Lung (tissue), 12 donors: Measurements from ENCODE around the gene PRMT2. TPM values are rescaled to one million over a fixed set of nuclear protein-coding genes. Genes with fewer than 3 reads are reported as not detected.

Experiments
- ATAC-seq: fragments of 200-7000 bp; cut with Tn5 transposase; one replicate; pipeline ENCODE4 v1.9.1; 2020; ENCODE audit warnings: moderate number of reproducible peaks; ENCODE audit not compliant: insufficient read depth, low FRiP score
- DNase-seq, 3 donors: peaks; one replicate each; pipeline ENCODE4 v3.0.0-alpha.2; 2013 to 2017
- H3K27ac ChIP-seq, 2 donors: one replicate each; pipeline ENCODE4 v1.5.1; 2013; ENCODE audit warnings: mild to moderate bottlenecking in 2 of 2, moderate library complexity in 2 of 2, control low read depth in 1 of 2, inconsistent platforms in 1 of 2, low read depth in 1 of 2, low read length in 1 of 2
- H3K27me3 ChIP-seq, 3 donors: one replicate each; pipeline ENCODE4 v1.5.1; 2013; ENCODE audit warnings: low read length in 2 of 3; ENCODE audit not compliant: control insufficient read depth in 3 of 3, insufficient read depth in 3 of 3
- H3K36me3 ChIP-seq, 4 donors: one replicate each; pipeline ENCODE4 v1.5.1; 2013; ENCODE audit warnings: low read length in 4 of 4, mild to moderate bottlenecking in 1 of 4, moderate library complexity in 1 of 4; ENCODE audit not compliant: control insufficient read depth in 4 of 4, insufficient read depth in 4 of 4
- H3K4me1 ChIP-seq, 5 donors: one replicate each; pipeline ENCODE4 v1.5.1; 2013; ENCODE audit warnings: low read length in 5 of 5, mild to moderate bottlenecking in 2 of 5, moderate library complexity in 1 of 5; ENCODE audit not compliant: control insufficient read depth in 5 of 5, insufficient read depth in 5 of 5
- H3K4me3 ChIP-seq: one replicate; pipeline ENCODE4 v1.5.1; 2013; ENCODE audit warnings: mild to moderate bottlenecking, control low read depth, moderate library complexity
- H3K9ac ChIP-seq, 2 donors: one replicate each; pipeline ENCODE4 v1.5.1; 2013; ENCODE audit warnings: low read length in 2 of 2, control low read depth in 1 of 2; ENCODE audit not compliant: insufficient read depth in 1 of 2
- H3K9me3 ChIP-seq, 4 donors: one replicate each; pipeline ENCODE4 v1.5.1; 2013; ENCODE audit warnings: low read length in 3 of 4, mild to moderate bottlenecking in 1 of 4, moderate library complexity in 1 of 4; ENCODE audit not compliant: control insufficient read depth in 4 of 4, insufficient read depth in 3 of 4
- WGBS, 2 donors: extraction: QIAGEN DNeasy Blood & Tissue Kit; methylation state at CpG; one replicate each; pipeline ENCODE4 v1.1.7; 2013; 5-methylcytosine and 5-hydroxymethylcytosine counted together
- polyA plus RNA-seq, 2 donors: library from polyadenylated mRNA; stranded (reverse); fragments of 200-250 nt; gene quantifications; one replicate each; pipeline ENCODE4 v1.2.1, GENCODE V29; 2013
- total RNA-seq, 2 donors: library from RNA; depleted of rRNA in 1 of 2; stranded (reverse); fragments of >200 nt in 1 of 2; gene quantifications; one replicate each; pipeline ENCODE4 v1.2.1, GENCODE V29; 2014 to 2021
- TF ChIP-seq, protein P1 (sequence below): IDR thresholded peaks from 2 replicates; pipeline ENCODE4 v1.5.1; 2012; ENCODE audit warnings: mild to moderate bottlenecking; ENCODE audit errors: control extremely low read depth, extremely low read depth
- donor health status: control.
- donor health status: control.
- donor health status: Bipolar disorder and iron deficiency.
- donor health status: healthy.
- donor health status: DM: yes; HTN: yes; CAD: no.

PRMT2 gene
- total and polyA plus RNA-seq, 4 donors, result 58.2 to 114 (median 90.8) TPM

DNA sequence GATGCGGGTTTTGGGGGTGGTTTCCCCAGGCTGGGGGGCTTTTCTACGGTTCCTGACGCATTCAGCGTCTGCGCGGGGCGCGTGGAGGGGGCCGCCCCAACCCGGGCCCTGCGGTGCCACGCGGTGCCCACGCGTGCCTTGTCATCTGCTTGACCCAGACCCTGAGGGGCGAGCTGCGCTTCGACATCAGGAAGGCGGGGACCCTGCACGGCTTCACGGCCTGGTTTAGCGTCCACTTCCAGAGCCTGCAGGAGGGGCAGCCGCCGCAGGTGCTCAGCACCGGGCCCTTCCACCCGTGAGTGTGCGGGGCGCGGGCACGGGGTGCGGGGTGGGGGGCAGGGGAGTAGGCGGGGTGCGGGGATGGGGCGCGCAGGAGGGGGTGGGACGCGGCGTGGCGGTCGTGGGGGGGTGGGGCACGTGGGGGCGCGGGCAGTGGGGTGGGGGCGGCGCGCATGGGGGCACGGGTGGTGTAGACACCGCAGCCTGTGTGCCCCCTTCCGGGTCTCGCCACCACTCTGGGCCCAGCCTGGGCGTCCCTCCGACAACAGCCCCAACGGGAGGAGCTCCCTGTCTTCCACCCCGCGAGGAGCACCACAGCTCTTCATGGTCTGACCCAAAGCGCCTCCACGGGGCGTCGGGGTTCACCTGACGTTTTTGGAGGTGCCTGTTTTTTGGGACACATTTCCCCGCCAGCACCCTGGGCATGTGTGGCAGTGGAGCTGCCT is 26.3 kb downstream of the PRMT2 start:
- no peaks in the 10 kb centered on the region for H3K27me3 ChIP-seq
- H3K4me1 ChIP-seq, result peaks cover 0 to 4% (median 0%) of the 10 kb centered on the region in 5 donors
- peaks cover 9 to 31% (median 18%) of the 10 kb centered on the region in 4 donors for H3K36me3 ChIP-seq
- TF ChIP-seq, protein P1, sequence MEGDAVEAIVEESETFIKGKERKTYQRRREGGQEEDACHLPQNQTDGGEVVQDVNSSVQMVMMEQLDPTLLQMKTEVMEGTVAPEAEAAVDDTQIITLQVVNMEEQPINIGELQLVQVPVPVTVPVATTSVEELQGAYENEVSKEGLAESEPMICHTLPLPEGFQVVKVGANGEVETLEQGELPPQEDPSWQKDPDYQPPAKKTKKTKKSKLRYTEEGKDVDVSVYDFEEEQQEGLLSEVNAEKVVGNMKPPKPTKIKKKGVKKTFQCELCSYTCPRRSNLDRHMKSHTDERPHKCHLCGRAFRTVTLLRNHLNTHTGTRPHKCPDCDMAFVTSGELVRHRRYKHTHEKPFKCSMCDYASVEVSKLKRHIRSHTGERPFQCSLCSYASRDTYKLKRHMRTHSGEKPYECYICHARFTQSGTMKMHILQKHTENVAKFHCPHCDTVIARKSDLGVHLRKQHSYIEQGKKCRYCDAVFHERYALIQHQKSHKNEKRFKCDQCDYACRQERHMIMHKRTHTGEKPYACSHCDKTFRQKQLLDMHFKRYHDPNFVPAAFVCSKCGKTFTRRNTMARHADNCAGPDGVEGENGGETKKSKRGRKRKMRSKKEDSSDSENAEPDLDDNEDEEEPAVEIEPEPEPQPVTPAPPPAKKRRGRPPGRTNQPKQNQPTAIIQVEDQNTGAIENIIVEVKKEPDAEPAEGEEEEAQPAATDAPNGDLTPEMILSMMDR, result no peak
- H3K9ac ChIP-seq, result no peak overlapping the region
- peaks cover 0 to 2% (median 0%) of the 10 kb centered on the region in 4 donors for H3K9me3 ChIP-seq
- H3K4me3 ChIP-seq, result no peak overlapping the region
- WGBS, 2 donors, result 78 to 84% methylated on average over 56 to 61 of the region's 61 CpGs
- no peak for DNase-seq
- no peak for ATAC-seq
- H3K27ac ChIP-seq, result no peak overlapping the region

DNA sequence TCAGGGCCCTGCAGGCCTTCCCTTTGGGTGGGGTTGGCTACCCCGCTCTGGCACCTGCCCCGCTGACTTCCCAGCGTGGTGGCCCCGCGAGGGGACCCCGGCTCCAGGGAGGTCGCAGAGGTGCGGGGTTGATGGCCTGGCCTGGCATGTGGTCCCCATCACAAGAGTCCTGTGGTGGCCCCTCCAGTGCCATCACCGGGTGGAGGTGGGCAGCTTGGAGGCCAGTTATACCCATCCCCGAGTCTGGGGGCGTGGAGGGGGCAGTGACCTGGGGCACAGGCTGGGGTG is 26.8 kb downstream of the PRMT2 start:
- DNase-seq (no peak), ATAC-seq (no peak)
- WGBS, 2 donors, result 90 to 96% methylated on average over 11 of the region's 11 CpGs
- TF ChIP-seq, protein P1, result no peak
- Histone ChIP-seq H3K9me3 (peaks cover 0 to 2% (median 0%) of the 10 kb centered on the region in 4 donors), H3K4me3 (no peak overlapping the region), H3K27ac (no peak overlapping the region), H3K27me3 (no peaks in the 10 kb centered on the region), H3K36me3 (peaks cover 4 to 31% (median 18%) of the 10 kb centered on the region in 4 donors), H3K4me1 (peaks cover 0 to 8% (median 0%) of the 10 kb centered on the region in 5 donors), H3K9ac (no peak overlapping the region)

DNA sequence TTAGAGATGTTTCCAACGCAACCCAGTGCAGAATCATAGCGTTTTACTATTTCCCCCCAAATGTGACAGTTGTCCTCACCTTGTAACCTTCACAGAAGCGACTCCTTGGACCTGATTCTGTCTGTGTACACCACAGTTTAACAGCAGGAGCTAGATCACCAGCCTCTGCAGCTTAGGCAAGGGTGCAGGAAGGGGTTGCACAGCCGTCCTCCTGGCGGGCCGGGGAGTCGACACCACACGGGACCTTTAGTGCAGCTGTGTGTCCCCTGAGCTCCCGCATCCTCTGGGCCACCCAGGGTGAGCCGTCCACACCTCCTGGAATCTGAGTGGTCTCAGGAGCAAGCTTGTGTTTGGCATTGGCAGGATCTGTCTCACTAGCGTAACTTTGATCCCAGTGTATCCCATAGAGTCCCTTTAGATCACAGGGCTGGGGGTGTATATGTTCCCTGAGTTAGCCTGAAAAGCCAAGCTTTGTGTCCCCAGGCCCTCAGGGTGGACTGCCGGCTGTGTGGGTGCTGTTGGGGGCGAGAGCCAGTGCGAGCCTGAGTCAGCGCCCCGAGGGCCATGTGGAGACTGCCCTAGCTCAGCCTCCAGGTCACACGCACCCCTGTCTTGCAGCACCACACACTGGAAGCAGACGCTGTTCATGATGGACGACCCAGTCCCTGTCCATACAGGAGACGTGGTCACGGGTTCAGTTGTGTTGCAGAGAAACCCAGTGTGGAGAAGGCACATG is 27.5 kb downstream of the PRMT2 start:
- H3K9ac ChIP-seq, result no peak overlapping the region
- TF ChIP-seq, protein P1, result no peak
- no peak overlapping the region for H3K4me3 ChIP-seq
- DNase-seq (no peak), ATAC-seq (no peak)
- H3K36me3 ChIP-seq, result peaks cover 2 to 28% (median 18%) of the 10 kb centered on the region in 4 donors
- H3K4me1 ChIP-seq, result peaks cover 0 to 11% (median 0%) of the 10 kb centered on the region in 5 donors
- H3K27ac ChIP-seq, result no peak overlapping the region
- H3K27me3 ChIP-seq, result peaks cover 0 to 3% (median 0%) of the 10 kb centered on the region in 3 donors
- H3K9me3 ChIP-seq, result peaks cover 0 to 2% (median 0%) of the 10 kb centered on the region in 4 donors
- WGBS, 2 donors, result 93 to 95% methylated on average over 21 of the region's 21 CpGs
